H9 (cell line): Measurements from ENCODE around the gene CDK6. TPM values are rescaled to one million over a fixed set of nuclear protein-coding genes. Genes with fewer than 3 reads are reported as not detected.

Source experiments
- DNase-seq: peaks from one replicate; pipeline ENCODE4 v3.0.0-alpha.2; 2017
- H2AFZ ChIP-seq: one replicate; pipeline ENCODE4 v1.6.1; 2013; ENCODE audit warnings: mild to moderate bottlenecking, low read length, control low read depth, moderate library complexity
- H2AK5ac ChIP-seq: 2 replicates; pipeline ENCODE4 v1.6.1; 2013; ENCODE audit warnings: low read length, control low read depth, mixed read lengths; ENCODE audit not compliant: insufficient read length
- H2BK120ac ChIP-seq: one replicate; pipeline ENCODE4 v1.6.1; 2013; ENCODE audit warnings: low read depth, mild to moderate bottlenecking, low read length, control low read depth, inconsistent platforms; ENCODE audit not compliant: poor library complexity, severe bottlenecking
- H2BK12ac ChIP-seq: 2 replicates; pipeline ENCODE4 v1.6.1; 2013; ENCODE audit warnings: low read length, control low read depth, mixed read lengths, low read depth; ENCODE audit not compliant: insufficient read length
- H2BK15ac ChIP-seq: 2 replicates; pipeline ENCODE4 v1.6.1; 2013; ENCODE audit warnings: low read depth, low read length, control low read depth
- H2BK20ac ChIP-seq: one replicate; pipeline ENCODE4 v1.6.1; 2013; ENCODE audit warnings: low read depth, mild to moderate bottlenecking, low read length, control low read depth, inconsistent platforms; ENCODE audit not compliant: poor library complexity, severe bottlenecking
- H2BK5ac ChIP-seq: 2 replicates; pipeline ENCODE4 v1.6.1; 2013; ENCODE audit warnings: low read length, control low read depth, mixed read lengths; ENCODE audit not compliant: insufficient read length
- H3K14ac ChIP-seq: 2 replicates; pipeline ENCODE4 v1.6.1; 2013; ENCODE audit warnings: low read length, control low read depth; ENCODE audit not compliant: insufficient read depth
- H3K18ac ChIP-seq: 2 replicates; pipeline ENCODE4 v1.6.1; 2013; ENCODE audit warnings: low read depth, mild to moderate bottlenecking, mixed read lengths, low read length, control low read depth; ENCODE audit not compliant: insufficient read length
- H3K23ac ChIP-seq: 2 replicates; pipeline ENCODE4 v1.6.1; 2013; ENCODE audit warnings: low read length, control low read depth, mixed read lengths, low read depth; ENCODE audit not compliant: insufficient read length
- H3K23me2 ChIP-seq: 2 replicates; pipeline ENCODE4 v1.6.1; 2013; ENCODE audit warnings: low read depth, mild to moderate bottlenecking, mixed read lengths, low read length, control low read depth; ENCODE audit not compliant: insufficient read length, poor library complexity, severe bottlenecking
- H3K27ac ChIP-seq: 2 replicates; pipeline ENCODE4 v1.5.1; 2013; ENCODE audit warnings: low read length, control low read depth, mixed read lengths, low read depth; ENCODE audit not compliant: insufficient read length
- H3K27me3 ChIP-seq: 2 replicates; pipeline ENCODE4 v1.6.1; 2013; ENCODE audit warnings: low read length, control low read depth, inconsistent platforms; ENCODE audit not compliant: insufficient read depth
- H3K4ac ChIP-seq: 2 replicates; pipeline ENCODE4 v1.6.1; 2013; ENCODE audit warnings: low read depth, mild to moderate bottlenecking, control low read depth, inconsistent platforms, low read length, moderate library complexity
- H3K4me1 ChIP-seq: 2 replicates; pipeline ENCODE4 v1.6.1; 2013; ENCODE audit warnings: low read length, control low read depth, inconsistent platforms; ENCODE audit not compliant: insufficient read depth
- H3K4me2 ChIP-seq: 2 replicates; pipeline ENCODE4 v1.6.1; 2013; ENCODE audit warnings: low read length, control low read depth, mixed read lengths; ENCODE audit not compliant: insufficient read length, insufficient read depth
- H3K56ac ChIP-seq: 2 replicates; pipeline ENCODE4 v1.6.1; 2013; ENCODE audit warnings: low read depth, mild to moderate bottlenecking, mixed read lengths, low read length, control low read depth; ENCODE audit not compliant: insufficient read length
- H3K79me1 ChIP-seq: 2 replicates; pipeline ENCODE4 v1.6.1; 2013; ENCODE audit warnings: low read depth, mild to moderate bottlenecking, moderate library complexity, low read length, control low read depth, inconsistent platforms; ENCODE audit not compliant: insufficient read depth, poor library complexity, severe bottlenecking
- H3K79me2 ChIP-seq: 2 replicates; pipeline ENCODE4 v1.6.1; 2013; ENCODE audit warnings: low read length, control low read depth, inconsistent platforms; ENCODE audit not compliant: insufficient read depth
- H3K9ac ChIP-seq: 2 replicates; pipeline ENCODE4 v1.6.1; 2013; ENCODE audit warnings: low read length, control low read depth, mixed read lengths; ENCODE audit not compliant: insufficient read length; ENCODE audit errors: extremely low read depth
- H3K9me3 ChIP-seq: one replicate; pipeline ENCODE4 v1.6.1; 2013; ENCODE audit warnings: low read depth, low read length, inconsistent platforms; ENCODE audit not compliant: control insufficient read depth
- H3T11ph ChIP-seq: one replicate; pipeline ENCODE4 v1.6.1; 2013; ENCODE audit warnings: mild to moderate bottlenecking, low read length, control low read depth, inconsistent platforms
- H4K20me1 ChIP-seq: one replicate; pipeline ENCODE4 v1.6.1; 2013; ENCODE audit not compliant: control insufficient read depth, insufficient read length, insufficient read depth
- H4K5ac ChIP-seq: 2 replicates; pipeline ENCODE4 v1.6.1; 2013; ENCODE audit warnings: low read depth, mild to moderate bottlenecking, mixed read lengths, low read length, control low read depth; ENCODE audit not compliant: insufficient read length
- H4K8ac ChIP-seq: replicated peaks from 2 replicates; pipeline ENCODE4 v1.6.1; 2013; ENCODE audit warnings: low read length, control low read depth, mixed read lengths, low read depth; ENCODE audit not compliant: insufficient read length
- H4K91ac ChIP-seq: 2 replicates; pipeline ENCODE4 v1.6.1; 2013; ENCODE audit warnings: low read depth, mild to moderate bottlenecking, moderate library complexity, mixed read lengths, low read length, control low read depth; ENCODE audit not compliant: insufficient read length
- H3K27ac Mint-ChIP-seq, 3 experiments: 2 replicates in 2 of 3; 3 replicates in 1 of 3; pipeline ENCODE4 v1.8.0; 2020 to 2021; ENCODE audit warnings: mixed read lengths in 3 of 3, mild to moderate bottlenecking in 1 of 3, moderate library complexity in 1 of 3
- H3K27me3 Mint-ChIP-seq: 2 replicates; pipeline ENCODE4 v1.8.0; 2021; ENCODE audit warnings: low read depth, mild to moderate bottlenecking, moderate library complexity, mixed read lengths
- H3K36me3 Mint-ChIP-seq, 3 experiments: 2 replicates in 2 of 3; 3 replicates in 1 of 3; pipeline ENCODE4 v1.8.0; 2020 to 2021; ENCODE audit warnings: low read depth in 3 of 3, mixed read lengths in 3 of 3; ENCODE audit not compliant: insufficient read depth in 1 of 3
- H3K4me1 Mint-ChIP-seq, 2 experiments: 2 replicates each; pipeline ENCODE4 v1.8.0; 2020; ENCODE audit warnings: mixed read lengths in 2 of 2
- H3K4me3 Mint-ChIP-seq, 2 experiments: 2 replicates in 1 of 2; 3 replicates in 1 of 2; pipeline ENCODE4 v1.8.0; 2020 to 2021; ENCODE audit warnings: mild to moderate bottlenecking in 2 of 2, mixed read lengths in 2 of 2, moderate library complexity in 1 of 2
- H3K9me3 Mint-ChIP-seq, 2 experiments: 2 replicates in 1 of 2; 3 replicates in 1 of 2; pipeline ENCODE4 v1.8.0; 2020; ENCODE audit warnings: mild to moderate bottlenecking in 2 of 2, mixed read lengths in 2 of 2, moderate library complexity in 1 of 2
- WGBS: extraction: QIAGEN DNeasy Blood & Tissue Kit; methylation state at CpG from one replicate; pipeline ENCODE4 v1.1.7; 2013; ENCODE audit warnings: missing lambda C conversion rate, low lambda C conversion rate, mixed read lengths; ENCODE audit not compliant: insufficient read length; ENCODE audit errors: extremely low coverage; 5-methylcytosine and 5-hydroxymethylcytosine counted together
- total RNA-seq: library from RNA; stranded (reverse); gene quantifications from 2 replicates; pipeline ENCODE4 v1.2.1, GENCODE V29; 2021
- TF ChIP-seq, protein P1 (sequence below): fragments of 200-600 bp; sonication (generic); conservative IDR thresholded peaks from 3 replicates; pipeline ENCODE4 v1.8.0; 2021; ENCODE audit warnings: antibody characterized with exemption, mild to moderate bottlenecking

CDK6 gene
- total RNA-seq, 1 experiment from 2014 or later: 30.0 TPM

- H3K4me1 ChIP-seq: no peaks in the 10 kb centered on the region
- H3K27ac ChIP-seq: no peak overlapping the region
- H3K79me1 ChIP-seq: no peaks in the 10 kb centered on the region
- Mint-ChIP-seq H3K4me3 (no peak overlapping the region), H3K4me1 (peaks cover 8 to 10% of the 10 kb centered on the region in 2 experiments; a peak in 3 of 4 replicates), H3K36me3 (no peaks in the 10 kb centered on the region), H3K27me3 (no peaks in the 10 kb centered on the region), H3K9me3 (no peaks in the 10 kb centered on the region), H3K27ac (no peak overlapping the region; a peak in 1 of 7 replicates)
- no peak overlapping the region for H2BK20ac ChIP-seq
- no peak overlapping the region for H3K56ac ChIP-seq
- H4K20me1 ChIP-seq: no peaks in the 10 kb centered on the region
- no peak overlapping the region for H3K4ac ChIP-seq
- no peak overlapping the region for H3K4me2 ChIP-seq
- no peak for DNase-seq
- no peak overlapping the region for H3T11ph ChIP-seq
- H2BK15ac ChIP-seq: no peak overlapping the region
- no peak overlapping the region for H3K9ac ChIP-seq
- no peak overlapping the region for H3K23ac ChIP-seq
- H3K14ac ChIP-seq: no peak overlapping the region
- H4K5ac ChIP-seq: no peak overlapping the region
- H3K18ac ChIP-seq: no peak overlapping the region
- H4K8ac ChIP-seq: no peak overlapping the region
- no peak overlapping the region for H2BK12ac ChIP-seq
- WGBS: no CpG with 5 or more reads among the region's 3 CpGs
- no peak overlapping the region for H2AFZ ChIP-seq
- no peaks in the 10 kb centered on the region for H3K79me2 ChIP-seq
- TF ChIP-seq, protein P1, sequence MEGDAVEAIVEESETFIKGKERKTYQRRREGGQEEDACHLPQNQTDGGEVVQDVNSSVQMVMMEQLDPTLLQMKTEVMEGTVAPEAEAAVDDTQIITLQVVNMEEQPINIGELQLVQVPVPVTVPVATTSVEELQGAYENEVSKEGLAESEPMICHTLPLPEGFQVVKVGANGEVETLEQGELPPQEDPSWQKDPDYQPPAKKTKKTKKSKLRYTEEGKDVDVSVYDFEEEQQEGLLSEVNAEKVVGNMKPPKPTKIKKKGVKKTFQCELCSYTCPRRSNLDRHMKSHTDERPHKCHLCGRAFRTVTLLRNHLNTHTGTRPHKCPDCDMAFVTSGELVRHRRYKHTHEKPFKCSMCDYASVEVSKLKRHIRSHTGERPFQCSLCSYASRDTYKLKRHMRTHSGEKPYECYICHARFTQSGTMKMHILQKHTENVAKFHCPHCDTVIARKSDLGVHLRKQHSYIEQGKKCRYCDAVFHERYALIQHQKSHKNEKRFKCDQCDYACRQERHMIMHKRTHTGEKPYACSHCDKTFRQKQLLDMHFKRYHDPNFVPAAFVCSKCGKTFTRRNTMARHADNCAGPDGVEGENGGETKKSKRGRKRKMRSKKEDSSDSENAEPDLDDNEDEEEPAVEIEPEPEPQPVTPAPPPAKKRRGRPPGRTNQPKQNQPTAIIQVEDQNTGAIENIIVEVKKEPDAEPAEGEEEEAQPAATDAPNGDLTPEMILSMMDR: no peak
- H3K27me3 ChIP-seq: no peaks in the 10 kb centered on the region
- H2BK120ac ChIP-seq: no peak overlapping the region
- H3K23me2 ChIP-seq: no peaks in the 10 kb centered on the region
- H4K91ac ChIP-seq: no peak overlapping the region
- no peak overlapping the region for H2AK5ac ChIP-seq
- no peak overlapping the region for H2BK5ac ChIP-seq
- H3K9me3 ChIP-seq: no peaks in the 10 kb centered on the region
Observed at GRCh38 chr7:92650391-92650790, 186.0 kb downstream of the CDK6 start.
